Neural cell (in vitro differentiated cells): ENCODE results near the gene CFL1. TPM values are rescaled to one million over a fixed set of nuclear protein-coding genes. Genes with fewer than 3 reads are reported as not detected.

Experiments
- H2AFZ ChIP-seq: fragments of 200-600, 300-800 bp; sonication (generic), shearing (Covaris generic); 2 replicates; pipeline ENCODE4 v1.6.0; 2014; ENCODE audit warnings: low read depth, mild to moderate bottlenecking, antibody characterized with exemption, low read length, moderate library complexity
- H3F3A ChIP-seq: fragments of 200-600 bp; shearing (Covaris generic); 2 replicates; pipeline ENCODE4 v1.6.1; 2016; ENCODE audit warnings: mild to moderate bottlenecking, moderate library complexity, mixed read lengths, antibody characterized with exemption, low read length; ENCODE audit not compliant: insufficient read depth, poor library complexity, severe bottlenecking
- H3K27ac ChIP-seq: fragments of 200-600, 300-800 bp; sonication (generic), shearing (Covaris generic); 2 replicates; pipeline ENCODE4 v1.5.1; 2014; ENCODE audit warnings: mild to moderate bottlenecking, low read length, moderate library complexity
- H3K27me3 ChIP-seq: fragments of 300-800, 200-600 bp; sonication (generic), shearing (Covaris generic); 2 replicates; pipeline ENCODE4 v1.6.0; 2014; ENCODE audit warnings: mild to moderate bottlenecking, low read depth, low read length, moderate library complexity; ENCODE audit not compliant: insufficient read depth
- H3K36me3 ChIP-seq: fragments of 300-800, 200-600 bp; sonication (generic), shearing (Covaris generic); 2 replicates; pipeline ENCODE4 v1.5.1; 2014; ENCODE audit warnings: mild to moderate bottlenecking, antibody characterized with exemption, low read length, moderate library complexity; ENCODE audit not compliant: insufficient read depth
- H3K4me2 ChIP-seq: fragments of 300-800, 200-600 bp; sonication (generic), shearing (Covaris generic); 2 replicates; pipeline ENCODE4 v1.6.0; 2014; ENCODE audit warnings: mild to moderate bottlenecking, low read length
- H3K4me3 ChIP-seq: fragments of 300-800, 200-600 bp; sonication (generic), shearing (Covaris generic); 2 replicates; pipeline ENCODE4 v1.5.1; 2014; ENCODE audit warnings: mild to moderate bottlenecking, low read length, moderate library complexity
- H3K79me2 ChIP-seq: fragments of 200-600 bp; shearing (Covaris generic); replicated peaks from 2 replicates; pipeline ENCODE4 v1.6.0; 2014; ENCODE audit warnings: mild to moderate bottlenecking, low read length, moderate library complexity; ENCODE audit not compliant: insufficient read depth
- H3K9ac ChIP-seq: fragments of 300-800, 200-600 bp; sonication (generic), shearing (Covaris generic); 2 replicates; pipeline ENCODE4 v1.6.1; 2016; ENCODE audit warnings: mild to moderate bottlenecking, low read length, mixed read lengths
- H3K9me2 ChIP-seq: fragments of 200-600 bp; shearing (Covaris generic); 2 replicates; pipeline ENCODE4 v1.6.1; 2016; ENCODE audit warnings: mild to moderate bottlenecking, low read length, mixed read lengths; ENCODE audit not compliant: insufficient read depth
- H3K9me3 ChIP-seq: fragments of 200-600, 300-800 bp; sonication (generic), shearing (Covaris generic); 2 replicates; pipeline ENCODE4 v1.6.1; 2016; ENCODE audit warnings: mild to moderate bottlenecking, mixed run types, low read length, moderate library complexity, mixed read lengths
- H4K20me1 ChIP-seq: fragments of 200-600 bp; shearing (Covaris generic); 2 replicates; pipeline ENCODE4 v1.6.1; 2016; ENCODE audit warnings: mild to moderate bottlenecking, mixed run types; ENCODE audit not compliant: insufficient read depth
- EP300 ChIP-seq: fragments of 450-650 bp; conservative IDR thresholded peaks from 2 replicates; pipeline ENCODE4 v1.6.1; 2014; ENCODE audit warnings: antibody characterized with exemption, mild to moderate bottlenecking, moderate library complexity; ENCODE audit not compliant: poor library complexity, severe bottlenecking
- EZH2 ChIP-seq: fragments of 200-600, 300-800 bp; shearing (Covaris generic), sonication (generic); IDR thresholded peaks from 2 replicates; pipeline ENCODE4 v1.6.1; 2014; ENCODE audit warnings: antibody characterized with exemption, low read length, borderline replicate concordance, mild to moderate bottlenecking; ENCODE audit not compliant: insufficient read depth, poor library complexity, severe bottlenecking
- MXI1 ChIP-seq: fragments of 450-650 bp; conservative IDR thresholded peaks from 2 replicates; pipeline ENCODE4 v1.6.1; 2014; ENCODE audit warnings: antibody characterized with exemption, mild to moderate bottlenecking; ENCODE audit not compliant: poor library complexity, severe bottlenecking
- POLR2AphosphoS5 ChIP-seq: IDR thresholded peaks from 2 replicates; pipeline ENCODE4 v1.6.1; 2012
- RAD21 ChIP-seq: fragments of 450-650 bp; conservative IDR thresholded peaks from 2 replicates; pipeline ENCODE4 v1.6.1; 2014; ENCODE audit warnings: antibody characterized with exemption, mild to moderate bottlenecking, moderate library complexity
- REST ChIP-seq: IDR thresholded peaks from 2 replicates; pipeline ENCODE4 v1.6.1; 2012; ENCODE audit warnings: borderline replicate concordance
- SMC3 ChIP-seq: fragments of 450-650 bp; conservative IDR thresholded peaks from 2 replicates; pipeline ENCODE4 v1.6.1; 2014; ENCODE audit warnings: antibody characterized with exemption, mild to moderate bottlenecking, moderate library complexity; ENCODE audit not compliant: poor library complexity
- TAF1 ChIP-seq: IDR thresholded peaks from 2 replicates; pipeline ENCODE4 v1.6.1; 2012; ENCODE audit warnings: low read depth
- polyA plus RNA-seq: library from polyadenylated mRNA; depleted of rRNA; stranded (reverse); fragments of >200 nt; gene quantifications from 2 replicates; pipeline ENCODE4 v1.2.3, GENCODE V29; 2014
- TF ChIP-seq, protein P1 (sequence below): fragments of 450-650 bp; IDR thresholded peaks from 2 replicates; pipeline ENCODE4 v1.5.1; 2014; ENCODE audit warnings: antibody characterized with exemption, mild to moderate bottlenecking, moderate library complexity; ENCODE audit not compliant: poor library complexity, severe bottlenecking

Gene CFL1
- polyA plus RNA-seq, 1 donor from 2014 or later: 1,633 TPM

DNA sequence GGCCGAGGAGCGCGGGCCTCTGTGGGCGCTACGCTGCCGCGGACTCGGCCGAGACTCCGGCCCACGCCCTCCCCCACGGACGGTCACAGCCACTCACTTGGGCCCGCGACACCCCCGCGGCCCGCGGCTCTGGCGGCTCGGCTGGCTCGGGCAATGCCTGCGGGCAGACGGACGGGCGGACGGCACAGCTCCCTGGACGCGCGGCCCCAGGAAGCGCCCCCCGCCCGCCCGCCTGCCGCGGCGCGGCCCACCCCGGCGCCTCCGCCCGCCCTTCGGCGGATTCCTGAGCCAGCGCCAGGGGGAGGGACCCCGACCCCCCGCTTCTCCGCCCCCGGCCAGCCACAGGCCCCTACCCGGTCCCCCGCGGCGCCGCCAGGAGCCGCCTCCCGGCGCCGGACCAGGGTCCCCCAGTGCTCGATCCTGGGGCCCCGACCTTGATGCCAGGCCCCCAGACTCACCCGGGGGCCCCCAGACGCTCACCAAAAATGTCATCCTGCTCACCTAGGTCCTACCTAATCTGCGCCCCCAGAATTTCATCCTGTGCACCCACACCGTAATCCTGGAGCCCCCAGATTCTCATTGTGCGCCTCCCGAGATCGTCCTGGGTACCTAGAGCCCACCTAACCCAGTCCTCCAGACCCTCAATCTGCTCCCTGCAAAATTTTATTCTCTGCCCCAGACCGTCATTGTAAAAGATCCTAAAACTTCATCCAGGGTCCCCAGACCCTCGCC is 14.8 kb upstream of the CFL1 start, which contains the start of gene EFEMP2:
Gene EFEMP2, minus strand, starts transcription at position 215 of the 732 bp plus-strand sequence. CDS start 446 bp downstream, outside the sequence.
- Histone ChIP-seq H3K27me3 (peaks cover 11% of the 10 kb centered on the region), H3K9me3 (no peaks in the 10 kb centered on the region), H3F3A (no peaks in the 10 kb centered on the region), H2AFZ (no peak within 1 kb of the TSS), H3K27ac (no peak within 1 kb of the TSS), H4K20me1 (no peaks in the 10 kb centered on the region), H3K9ac (peak within 1 kb of the TSS; percentile 46), H3K4me3 (peak within 1 kb of the TSS; percentile 65), H3K79me2 (no peaks in the 10 kb centered on the region), H3K36me3 (no peaks in the 10 kb centered on the region), H3K9me2 (no peaks in the 10 kb centered on the region), H3K4me2 (no peak within 1 kb of the TSS)
- no peak for TF ChIP-seq SMC3
- TF ChIP-seq, protein P1, sequence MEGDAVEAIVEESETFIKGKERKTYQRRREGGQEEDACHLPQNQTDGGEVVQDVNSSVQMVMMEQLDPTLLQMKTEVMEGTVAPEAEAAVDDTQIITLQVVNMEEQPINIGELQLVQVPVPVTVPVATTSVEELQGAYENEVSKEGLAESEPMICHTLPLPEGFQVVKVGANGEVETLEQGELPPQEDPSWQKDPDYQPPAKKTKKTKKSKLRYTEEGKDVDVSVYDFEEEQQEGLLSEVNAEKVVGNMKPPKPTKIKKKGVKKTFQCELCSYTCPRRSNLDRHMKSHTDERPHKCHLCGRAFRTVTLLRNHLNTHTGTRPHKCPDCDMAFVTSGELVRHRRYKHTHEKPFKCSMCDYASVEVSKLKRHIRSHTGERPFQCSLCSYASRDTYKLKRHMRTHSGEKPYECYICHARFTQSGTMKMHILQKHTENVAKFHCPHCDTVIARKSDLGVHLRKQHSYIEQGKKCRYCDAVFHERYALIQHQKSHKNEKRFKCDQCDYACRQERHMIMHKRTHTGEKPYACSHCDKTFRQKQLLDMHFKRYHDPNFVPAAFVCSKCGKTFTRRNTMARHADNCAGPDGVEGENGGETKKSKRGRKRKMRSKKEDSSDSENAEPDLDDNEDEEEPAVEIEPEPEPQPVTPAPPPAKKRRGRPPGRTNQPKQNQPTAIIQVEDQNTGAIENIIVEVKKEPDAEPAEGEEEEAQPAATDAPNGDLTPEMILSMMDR: no peak
- no peak for TF ChIP-seq REST
- TF ChIP-seq EZH2: no peak
- no peak for TF ChIP-seq EP300
- TF ChIP-seq TAF1: no peak
- TF ChIP-seq POLR2AphosphoS5: no peak
- TF ChIP-seq RAD21: no peak
- TF ChIP-seq MXI1: no peak

DNA sequence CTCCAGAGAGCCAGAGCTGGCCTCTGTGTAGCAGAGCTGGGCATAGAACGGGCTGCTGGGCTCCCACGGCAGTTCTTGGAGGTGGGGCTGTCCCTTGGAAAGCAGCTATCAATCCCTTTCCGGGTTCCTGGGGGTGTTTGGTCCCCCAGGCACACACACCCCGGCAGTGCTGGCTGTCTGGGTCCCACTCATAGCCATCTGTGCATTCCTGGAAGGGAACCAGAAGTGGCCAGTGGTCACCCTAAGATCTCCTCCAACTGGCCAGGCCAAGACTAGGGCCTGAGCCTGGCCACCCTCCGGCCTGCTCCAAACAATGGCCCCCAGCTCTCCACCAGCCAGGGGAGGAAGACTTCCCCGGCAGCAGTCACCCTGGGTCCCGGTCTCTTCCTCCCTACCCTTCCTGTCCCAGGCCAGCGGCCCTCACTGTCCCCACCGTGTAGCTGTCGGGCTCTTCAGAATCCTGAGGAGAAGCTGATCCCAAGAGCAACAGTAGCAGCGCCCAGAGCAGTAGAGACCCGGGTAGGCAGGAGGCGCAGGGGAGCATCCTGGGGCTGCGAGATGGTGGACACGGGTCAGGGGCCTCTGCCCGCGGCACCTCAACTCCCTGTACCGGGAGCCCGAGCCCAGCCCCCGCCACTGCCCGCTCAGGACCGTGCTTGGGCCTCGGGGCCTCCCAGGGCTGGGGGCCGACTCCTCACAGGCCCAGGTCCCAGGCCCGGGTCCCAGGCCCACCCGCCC is 14.0 kb upstream of the CFL1 start:
- no peaks in the 10 kb centered on the region for H4K20me1 ChIP-seq
- no peak overlapping the region for H3K27ac ChIP-seq
- H3K9me2 ChIP-seq: no peaks in the 10 kb centered on the region
- H2AFZ ChIP-seq: no peak overlapping the region
- no peak overlapping the region for H3K9ac ChIP-seq
- no peak overlapping the region for H3K4me3 ChIP-seq
- H3K4me2 ChIP-seq: no peak overlapping the region
- H3F3A ChIP-seq: no peaks in the 10 kb centered on the region
- no peaks in the 10 kb centered on the region for H3K9me3 ChIP-seq
- peaks cover 11% of the 10 kb centered on the region for H3K27me3 ChIP-seq
- TF ChIP-seq SMC3: no peak
- TF ChIP-seq RAD21: no peak
- no peak for TF ChIP-seq TAF1
- TF ChIP-seq MXI1: no peak
- no peak for TF ChIP-seq POLR2AphosphoS5
- no peak for TF ChIP-seq EZH2
- TF ChIP-seq REST: no peak
- no peak for TF ChIP-seq EP300
- TF ChIP-seq, protein P1: no peak
- H3K36me3 ChIP-seq: no peaks in the 10 kb centered on the region
- H3K79me2 ChIP-seq: no peaks in the 10 kb centered on the region
